ENCODE results near the gene BCAP31. TPM values are rescaled to one million over a fixed set of nuclear protein-coding genes. Genes with fewer than 3 reads are reported as not detected.

Gene BCAP31
- total RNA-seq, 1 experiment from 2014 or later: 138 TPM

GRCh38 chrX:153672531-153673427 lies 51.4 kb downstream of the BCAP31 start:
- no peak overlapping the region for H4K8ac ChIP-seq (replicated peaks; ENCODE audit: insufficient read length, low read depth, low read length)
- no peak overlapping the region for H2BK20ac ChIP-seq (ENCODE audit: low read depth, low read length, poor library complexity, severe bottlenecking)
- no peaks in the 10 kb centered on the region for H4K20me1 ChIP-seq (ENCODE audit: control insufficient read depth, insufficient read depth, insufficient read length)
- peaks cover 7% of the 10 kb centered on the region for H3K9me3 ChIP-seq (ENCODE audit: control insufficient read depth, low read depth, low read length)
- no CpG with 5 or more reads among the region's 53 CpGs for WGBS (ENCODE audit: extremely low coverage, insufficient read length, low lambda C conversion rate)
- no peak overlapping the region for H3K4me2 ChIP-seq (ENCODE audit: insufficient read depth, insufficient read length, low read length)
- Mint-ChIP-seq H3K27me3 (ENCODE audit: low read depth) (peaks cover 18% of the 10 kb centered on the region), H3K27ac (no peak overlapping the region), H3K4me3 (peak overlapping the region; percentile 47 to 72), H3K9me3 (peaks cover 56 to 69% of the 10 kb centered on the region in 2 experiments), H3K36me3 (ENCODE audit: insufficient read depth in 1 of 3, low read depth in 3 of 3) (peaks cover 2 to 14% (median 10%) of the 10 kb centered on the region in 3 experiments; a peak in 4 of 7 replicates), H3K4me1 (peaks cover 10 to 25% of the 10 kb centered on the region in 2 experiments)
- no peak overlapping the region for H3K4ac ChIP-seq (ENCODE audit: low read depth, low read length)
- no peak overlapping the region for H2BK5ac ChIP-seq (ENCODE audit: insufficient read length, low read length)
- no peak overlapping the region for H4K91ac ChIP-seq (ENCODE audit: insufficient read length, low read depth, low read length)
- H3K14ac ChIP-seq (ENCODE audit: insufficient read depth, low read length): no peak overlapping the region; the same call in 1 of the 2 replicates
- H4K5ac ChIP-seq (ENCODE audit: insufficient read length, low read depth, low read length): no peak overlapping the region
- no peak overlapping the region for H2BK15ac ChIP-seq (ENCODE audit: low read depth, low read length)
- H2BK12ac ChIP-seq (ENCODE audit: insufficient read length, low read depth, low read length): no peak overlapping the region
- H3K27me3 ChIP-seq (ENCODE audit: insufficient read depth, low read length): no peaks in the 10 kb centered on the region; the same call in 1 of the 2 replicates
- DNase-seq: no peak
- H3K27ac ChIP-seq (ENCODE audit: insufficient read length, low read depth, low read length): no peak overlapping the region
- H2BK120ac ChIP-seq (ENCODE audit: low read depth, low read length, poor library complexity, severe bottlenecking): no peak overlapping the region
- H3K79me2 ChIP-seq (ENCODE audit: insufficient read depth, low read length): no peaks in the 10 kb centered on the region
- H3K18ac ChIP-seq (ENCODE audit: insufficient read length, low read depth, low read length): no peak overlapping the region
- no peaks in the 10 kb centered on the region for H3K4me1 ChIP-seq (ENCODE audit: insufficient read depth, low read length)
- H3K9ac ChIP-seq (ENCODE audit: extremely low read depth, insufficient read length, low read length): no peak overlapping the region
- H2AFZ ChIP-seq (ENCODE audit: low read length): no peak overlapping the region
- no peak overlapping the region for H3K56ac ChIP-seq (ENCODE audit: insufficient read length, low read depth, low read length)
- H2AK5ac ChIP-seq (ENCODE audit: insufficient read length, low read length): no peak overlapping the region
- TF ChIP-seq CTCF (conservative IDR thresholded peaks at IDR 0.05): no peak
- H3K79me1 ChIP-seq (ENCODE audit: insufficient read depth, low read depth, low read length, poor library complexity, severe bottlenecking): no peaks in the 10 kb centered on the region
- no peaks in the 10 kb centered on the region for H3K23me2 ChIP-seq (ENCODE audit: insufficient read length, low read depth, low read length, poor library complexity, severe bottlenecking)
- no peak overlapping the region for H3T11ph ChIP-seq (ENCODE audit: low read length)
- no peak overlapping the region for H3K23ac ChIP-seq (ENCODE audit: insufficient read length, low read depth, low read length)
